Stimulated activated naive CD8-positive, alpha-beta T cell treated with anti-CD3 and anti-CD28 coated beads, Interleukin-15, Interleukin-2, amounts not matched to agents 100 U/mL and 50 U/mL, for 24 hours (primary cell): ENCODE measurements around the gene DVL2.

Experiments used
- ATAC-seq: fragments of 150-1000 bp; cut with Tn5 transposase; one replicate; pipeline ENCODE4 v1.10.0; 2021
- DNase-seq: peaks from one replicate; pipeline ENCODE4 v3.0.0; 2021

Gene DVL2

GRCh38 chr17:7237761-7238419, 3.6 kb upstream of the DVL2 start:
- ATAC-seq (peak; percentile 54), DNase-seq (peak; percentile 92)

- DNase-seq (no peak), ATAC-seq (no peak)
Observed at GRCh38 chr17:7237266-7237760, 3.0 kb upstream of the DVL2 start.

- DNase-seq (no peak), ATAC-seq (no peak)
Observed at GRCh38 chr17:7236808-7237207, 2.5 kb upstream of the DVL2 start.

- ATAC-seq (no peak), DNase-seq (no peak)
Observed at GRCh38 chr17:7235693-7236665, 1.7 kb upstream of the DVL2 start.

GRCh38 chr17:7233701-7234082, 625 bp downstream of the DVL2 start:
- ATAC-seq (peak; percentile 1), DNase-seq (no peak)

GRCh38 chr17:7232114-7232513, 2.2 kb downstream of the DVL2 start:
- no peak for ATAC-seq
- no peak for DNase-seq

- DNase-seq (no peak), ATAC-seq (no peak)
Observed at GRCh38 chr17:7229504-7229903, 4.8 kb downstream of the DVL2 start.

GRCh38 chr17:7228920-7229319, 5.4 kb downstream of the DVL2 start:
- ATAC-seq (no peak), DNase-seq (no peak)

GRCh38 chr17:7226721-7227710, 7.3 kb downstream of the DVL2 start:
- ATAC-seq (no peak), DNase-seq (no peak)

- ATAC-seq (no peak), DNase-seq (no peak)
Observed at GRCh38 chr17:7225711-7226331, 8.5 kb downstream of the DVL2 start.

- no peak for DNase-seq
- no peak for ATAC-seq
Observed at GRCh38 chr17:7224661-7225111, 9.6 kb downstream of the DVL2 start.

GRCh38 chr17:7224110-7224509, 10.2 kb downstream of the DVL2 start:
- ATAC-seq (no peak), DNase-seq (no peak)

GRCh38 chr17:7223375-7223774, 10.9 kb downstream of the DVL2 start:
- no peak for ATAC-seq
- DNase-seq: no peak

GRCh38 chr17:7222972-7223292, 11.4 kb downstream of the DVL2 start:
- ATAC-seq (no peak), DNase-seq (no peak)

GRCh38 chr17:7222093-7222971, 12.0 kb downstream of the DVL2 start:
- ATAC-seq (no peak), DNase-seq (no peak)

GRCh38 chr17:7221278-7222092, 12.8 kb downstream of the DVL2 start:
- DNase-seq (no peak), ATAC-seq (no peak)

GRCh38 chr17:7220593-7221277, 13.6 kb downstream of the DVL2 start:
- peak; percentile 37 for ATAC-seq
- DNase-seq: peak; percentile 69

- peak; percentile 90 for DNase-seq
- ATAC-seq: peak; percentile 80
Observed at GRCh38 chr17:7219812-7220592, 14.3 kb downstream of the DVL2 start, which contains the start of the genes ACADVL and DLG4. ACADVL (plus strand) TSS chr17:7219938; CDS start chr17:7219985, 47 bp downstream. DLG4 (minus strand) TSS chr17:7219836.
